H9 (cell line): ENCODE measurements around the gene TNRC18. TPM values are rescaled to one million over a fixed set of nuclear protein-coding genes. Genes with fewer than 3 reads are reported as not detected.
A peak's percentile ranks its signal among the peaks of the same experiment; 100 is the strongest.

Experiments
- DNase-seq: peaks from one replicate; pipeline ENCODE4 v3.0.0-alpha.2; 2017
- H2AFZ ChIP-seq: one replicate; pipeline ENCODE4 v1.6.1; 2013; ENCODE audit warnings: mild to moderate bottlenecking, low read length, control low read depth, moderate library complexity
- H2AK5ac ChIP-seq: 2 replicates; pipeline ENCODE4 v1.6.1; 2013; ENCODE audit warnings: low read length, control low read depth, mixed read lengths; ENCODE audit not compliant: insufficient read length
- H2BK120ac ChIP-seq: one replicate; pipeline ENCODE4 v1.6.1; 2013; ENCODE audit warnings: low read depth, mild to moderate bottlenecking, low read length, control low read depth, inconsistent platforms; ENCODE audit not compliant: poor library complexity, severe bottlenecking
- H2BK12ac ChIP-seq: 2 replicates; pipeline ENCODE4 v1.6.1; 2013; ENCODE audit warnings: low read length, control low read depth, mixed read lengths, low read depth; ENCODE audit not compliant: insufficient read length
- H2BK15ac ChIP-seq: 2 replicates; pipeline ENCODE4 v1.6.1; 2013; ENCODE audit warnings: low read depth, low read length, control low read depth
- H2BK20ac ChIP-seq: one replicate; pipeline ENCODE4 v1.6.1; 2013; ENCODE audit warnings: low read depth, mild to moderate bottlenecking, low read length, control low read depth, inconsistent platforms; ENCODE audit not compliant: poor library complexity, severe bottlenecking
- H2BK5ac ChIP-seq: 2 replicates; pipeline ENCODE4 v1.6.1; 2013; ENCODE audit warnings: low read length, control low read depth, mixed read lengths; ENCODE audit not compliant: insufficient read length
- H3K14ac ChIP-seq: 2 replicates; pipeline ENCODE4 v1.6.1; 2013; ENCODE audit warnings: low read length, control low read depth; ENCODE audit not compliant: insufficient read depth
- H3K18ac ChIP-seq: 2 replicates; pipeline ENCODE4 v1.6.1; 2013; ENCODE audit warnings: low read depth, mild to moderate bottlenecking, mixed read lengths, low read length, control low read depth; ENCODE audit not compliant: insufficient read length
- H3K23ac ChIP-seq: 2 replicates; pipeline ENCODE4 v1.6.1; 2013; ENCODE audit warnings: low read length, control low read depth, mixed read lengths, low read depth; ENCODE audit not compliant: insufficient read length
- H3K23me2 ChIP-seq: 2 replicates; pipeline ENCODE4 v1.6.1; 2013; ENCODE audit warnings: low read depth, mild to moderate bottlenecking, mixed read lengths, low read length, control low read depth; ENCODE audit not compliant: insufficient read length, poor library complexity, severe bottlenecking
- H3K27ac ChIP-seq: 2 replicates; pipeline ENCODE4 v1.5.1; 2013; ENCODE audit warnings: low read length, control low read depth, mixed read lengths, low read depth; ENCODE audit not compliant: insufficient read length
- H3K27me3 ChIP-seq: 2 replicates; pipeline ENCODE4 v1.6.1; 2013; ENCODE audit warnings: low read length, control low read depth, inconsistent platforms; ENCODE audit not compliant: insufficient read depth
- H3K4ac ChIP-seq: 2 replicates; pipeline ENCODE4 v1.6.1; 2013; ENCODE audit warnings: low read depth, mild to moderate bottlenecking, control low read depth, inconsistent platforms, low read length, moderate library complexity
- H3K4me1 ChIP-seq: 2 replicates; pipeline ENCODE4 v1.6.1; 2013; ENCODE audit warnings: low read length, control low read depth, inconsistent platforms; ENCODE audit not compliant: insufficient read depth
- H3K4me2 ChIP-seq: 2 replicates; pipeline ENCODE4 v1.6.1; 2013; ENCODE audit warnings: low read length, control low read depth, mixed read lengths; ENCODE audit not compliant: insufficient read length, insufficient read depth
- H3K56ac ChIP-seq: 2 replicates; pipeline ENCODE4 v1.6.1; 2013; ENCODE audit warnings: low read depth, mild to moderate bottlenecking, mixed read lengths, low read length, control low read depth; ENCODE audit not compliant: insufficient read length
- H3K79me1 ChIP-seq: 2 replicates; pipeline ENCODE4 v1.6.1; 2013; ENCODE audit warnings: low read depth, mild to moderate bottlenecking, moderate library complexity, low read length, control low read depth, inconsistent platforms; ENCODE audit not compliant: insufficient read depth, poor library complexity, severe bottlenecking
- H3K79me2 ChIP-seq: 2 replicates; pipeline ENCODE4 v1.6.1; 2013; ENCODE audit warnings: low read length, control low read depth, inconsistent platforms; ENCODE audit not compliant: insufficient read depth
- H3K9ac ChIP-seq: 2 replicates; pipeline ENCODE4 v1.6.1; 2013; ENCODE audit warnings: low read length, control low read depth, mixed read lengths; ENCODE audit not compliant: insufficient read length; ENCODE audit errors: extremely low read depth
- H3K9me3 ChIP-seq: one replicate; pipeline ENCODE4 v1.6.1; 2013; ENCODE audit warnings: low read depth, low read length, inconsistent platforms; ENCODE audit not compliant: control insufficient read depth
- H3T11ph ChIP-seq: one replicate; pipeline ENCODE4 v1.6.1; 2013; ENCODE audit warnings: mild to moderate bottlenecking, low read length, control low read depth, inconsistent platforms
- H4K20me1 ChIP-seq: one replicate; pipeline ENCODE4 v1.6.1; 2013; ENCODE audit not compliant: control insufficient read depth, insufficient read length, insufficient read depth
- H4K5ac ChIP-seq: 2 replicates; pipeline ENCODE4 v1.6.1; 2013; ENCODE audit warnings: low read depth, mild to moderate bottlenecking, mixed read lengths, low read length, control low read depth; ENCODE audit not compliant: insufficient read length
- H4K8ac ChIP-seq: replicated peaks from 2 replicates; pipeline ENCODE4 v1.6.1; 2013; ENCODE audit warnings: low read length, control low read depth, mixed read lengths, low read depth; ENCODE audit not compliant: insufficient read length
- H4K91ac ChIP-seq: 2 replicates; pipeline ENCODE4 v1.6.1; 2013; ENCODE audit warnings: low read depth, mild to moderate bottlenecking, moderate library complexity, mixed read lengths, low read length, control low read depth; ENCODE audit not compliant: insufficient read length
- H3K27ac Mint-ChIP-seq, 3 experiments: 2 replicates in 2 of 3; 3 replicates in 1 of 3; pipeline ENCODE4 v1.8.0; 2020 to 2021; ENCODE audit warnings: mixed read lengths in 3 of 3, mild to moderate bottlenecking in 1 of 3, moderate library complexity in 1 of 3
- H3K27me3 Mint-ChIP-seq: 2 replicates; pipeline ENCODE4 v1.8.0; 2021; ENCODE audit warnings: low read depth, mild to moderate bottlenecking, moderate library complexity, mixed read lengths
- H3K36me3 Mint-ChIP-seq, 3 experiments: 2 replicates in 2 of 3; 3 replicates in 1 of 3; pipeline ENCODE4 v1.8.0; 2020 to 2021; ENCODE audit warnings: low read depth in 3 of 3, mixed read lengths in 3 of 3; ENCODE audit not compliant: insufficient read depth in 1 of 3
- H3K4me1 Mint-ChIP-seq, 2 experiments: 2 replicates each; pipeline ENCODE4 v1.8.0; 2020; ENCODE audit warnings: mixed read lengths in 2 of 2
- H3K4me3 Mint-ChIP-seq, 2 experiments: 2 replicates in 1 of 2; 3 replicates in 1 of 2; pipeline ENCODE4 v1.8.0; 2020 to 2021; ENCODE audit warnings: mild to moderate bottlenecking in 2 of 2, mixed read lengths in 2 of 2, moderate library complexity in 1 of 2
- H3K9me3 Mint-ChIP-seq, 2 experiments: 2 replicates in 1 of 2; 3 replicates in 1 of 2; pipeline ENCODE4 v1.8.0; 2020; ENCODE audit warnings: mild to moderate bottlenecking in 2 of 2, mixed read lengths in 2 of 2, moderate library complexity in 1 of 2
- WGBS: extraction: QIAGEN DNeasy Blood & Tissue Kit; methylation state at CpG from one replicate; pipeline ENCODE4 v1.1.7; 2013; ENCODE audit warnings: missing lambda C conversion rate, low lambda C conversion rate, mixed read lengths; ENCODE audit not compliant: insufficient read length; ENCODE audit errors: extremely low coverage; 5-methylcytosine and 5-hydroxymethylcytosine counted together
- total RNA-seq: library from RNA; stranded (reverse); gene quantifications from 2 replicates; pipeline ENCODE4 v1.2.1, GENCODE V29; 2021
- TF ChIP-seq, protein P1 (sequence below): fragments of 200-600 bp; sonication (generic); conservative IDR thresholded peaks from 3 replicates; pipeline ENCODE4 v1.8.0; 2021; ENCODE audit warnings: antibody characterized with exemption, mild to moderate bottlenecking

TNRC18 gene
- total RNA-seq, 1 experiment from 2014 or later = 21.2 TPM

DNA sequence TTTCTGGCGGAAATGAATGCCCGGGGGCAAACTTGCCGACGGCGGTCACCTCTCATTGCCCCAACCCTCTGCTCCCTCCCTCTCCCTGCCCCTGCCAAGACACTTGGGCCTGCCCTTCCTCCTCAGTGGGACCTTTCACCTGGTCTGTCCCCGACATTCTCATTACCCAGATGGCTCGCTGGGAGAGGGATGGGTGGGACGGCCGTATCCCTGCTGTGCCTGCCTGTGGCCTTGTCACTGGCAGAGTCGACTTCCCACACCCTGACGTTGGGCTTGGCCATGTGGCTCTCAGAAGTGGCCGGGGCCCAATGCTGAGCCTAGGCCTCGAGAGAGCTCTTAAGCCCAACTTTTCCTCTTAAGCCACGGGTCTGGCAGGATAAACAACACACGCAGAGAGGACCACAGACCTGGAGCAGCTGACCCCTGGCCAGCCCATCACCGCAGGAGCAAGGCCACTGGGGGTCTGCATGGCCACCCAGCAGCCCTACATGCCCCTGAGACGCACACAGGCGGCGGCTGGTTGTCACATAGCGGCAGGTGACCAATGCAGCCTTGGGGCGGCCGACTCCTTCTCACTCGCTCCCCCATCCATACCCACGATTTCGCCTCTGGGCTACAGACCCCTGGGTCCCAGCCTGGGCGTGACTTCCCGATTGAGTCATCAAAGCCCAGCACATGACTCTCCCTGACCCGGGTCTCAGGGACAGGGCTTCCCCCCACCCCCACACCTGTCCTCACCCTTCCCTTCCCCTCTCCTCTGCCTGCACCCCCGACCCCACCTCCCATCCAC is 100.8 kb downstream of the TNRC18 start:
- no peak overlapping the region for H2BK12ac ChIP-seq
- WGBS = no CpG with 5 or more reads among the region's 29 CpGs
- H2AFZ ChIP-seq = no peak overlapping the region
- H3K23ac ChIP-seq = no peak overlapping the region
- H3K36me3 Mint-ChIP-seq = peaks cover 2 to 22% (median 11%) of the 10 kb centered on the region in 3 experiments; a peak in 5 of 7 replicates
- no peak overlapping the region for H4K8ac ChIP-seq
- H3T11ph ChIP-seq = no peak overlapping the region
- no peak overlapping the region for H3K4me2 ChIP-seq
- H4K5ac ChIP-seq = no peak overlapping the region
- H3K23me2 ChIP-seq = no peaks in the 10 kb centered on the region
- no peak overlapping the region for H2AK5ac ChIP-seq
- peaks cover 14 to 15% of the 10 kb centered on the region in 2 experiments for H3K9me3 Mint-ChIP-seq
- no peak overlapping the region for H2BK5ac ChIP-seq
- H3K18ac ChIP-seq = no peak overlapping the region
- H3K9ac ChIP-seq = no peak overlapping the region
- H3K4me3 Mint-ChIP-seq = no peak overlapping the region
- H2BK20ac ChIP-seq = no peak overlapping the region
- H3K79me2 ChIP-seq = no peaks in the 10 kb centered on the region
- H3K4me1 ChIP-seq = no peaks in the 10 kb centered on the region
- peaks cover 2 to 11% of the 10 kb centered on the region in 2 experiments; a peak in 2 of 4 replicates for H3K4me1 Mint-ChIP-seq
- no peak overlapping the region for H3K4ac ChIP-seq
- H2BK15ac ChIP-seq = no peak overlapping the region
- H3K56ac ChIP-seq = no peak overlapping the region
- no peak overlapping the region for H3K14ac ChIP-seq
- DNase-seq = no peak
- no peaks in the 10 kb centered on the region for H3K9me3 ChIP-seq
- H3K27me3 ChIP-seq = no peaks in the 10 kb centered on the region
- H3K27ac ChIP-seq = no peak overlapping the region
- peaks cover 2% of the 10 kb centered on the region; the same call in 1 of the 2 replicates for H3K27me3 Mint-ChIP-seq
- TF ChIP-seq, protein P1, sequence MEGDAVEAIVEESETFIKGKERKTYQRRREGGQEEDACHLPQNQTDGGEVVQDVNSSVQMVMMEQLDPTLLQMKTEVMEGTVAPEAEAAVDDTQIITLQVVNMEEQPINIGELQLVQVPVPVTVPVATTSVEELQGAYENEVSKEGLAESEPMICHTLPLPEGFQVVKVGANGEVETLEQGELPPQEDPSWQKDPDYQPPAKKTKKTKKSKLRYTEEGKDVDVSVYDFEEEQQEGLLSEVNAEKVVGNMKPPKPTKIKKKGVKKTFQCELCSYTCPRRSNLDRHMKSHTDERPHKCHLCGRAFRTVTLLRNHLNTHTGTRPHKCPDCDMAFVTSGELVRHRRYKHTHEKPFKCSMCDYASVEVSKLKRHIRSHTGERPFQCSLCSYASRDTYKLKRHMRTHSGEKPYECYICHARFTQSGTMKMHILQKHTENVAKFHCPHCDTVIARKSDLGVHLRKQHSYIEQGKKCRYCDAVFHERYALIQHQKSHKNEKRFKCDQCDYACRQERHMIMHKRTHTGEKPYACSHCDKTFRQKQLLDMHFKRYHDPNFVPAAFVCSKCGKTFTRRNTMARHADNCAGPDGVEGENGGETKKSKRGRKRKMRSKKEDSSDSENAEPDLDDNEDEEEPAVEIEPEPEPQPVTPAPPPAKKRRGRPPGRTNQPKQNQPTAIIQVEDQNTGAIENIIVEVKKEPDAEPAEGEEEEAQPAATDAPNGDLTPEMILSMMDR = no peak
- no peak overlapping the region for H4K91ac ChIP-seq
- H2BK120ac ChIP-seq = no peak overlapping the region
- H3K79me1 ChIP-seq = no peaks in the 10 kb centered on the region
- no peaks in the 10 kb centered on the region for H4K20me1 ChIP-seq
- peak overlapping the region in 1 of 3 experiments; percentile 53; a peak in 2 of 7 replicates for H3K27ac Mint-ChIP-seq
